Ovary (tissue), 9 donors: ENCODE results near the gene MSH6. TPM values are rescaled to one million over a fixed set of nuclear protein-coding genes. Genes with fewer than 3 reads are reported as not detected.

Experiments used
- polyA plus RNA-seq, 2 donors: library from polyadenylated mRNA; stranded (reverse); fragments of 200-250 nt in 1 of 2; fragments of 350-450 nt in 1 of 2; fragmentation: Illumina TruSeq in 1 of 2; extraction: RNeasy Lipid Tissue Mini Kit (QIAGEN cat#74804) in 1 of 2; gene quantifications; one replicate each; pipeline ENCODE4 v1.2.3, GENCODE V29; 2013 to 2014
- small RNA-seq: library from RNA; depleted of rRNA; stranded (forward); fragments of <200 nt; gene quantifications from one replicate; pipeline ENCODE3, GENCODE V24; 2016
- total RNA-seq, 7 donors: library from RNA; depleted of rRNA in 2 of 7; stranded (reverse); fragments of >200 nt in 2 of 7; fragmentation: NEBNext Ultra II Directional in 3 of 7; extraction: Animal tissue kit (Norgen Biotek cat#: 25700) in 3 of 7; gene quantifications; one replicate each; pipeline versions ENCODE4 v1.1.0 to v1.2.4, GENCODE V29; 2016 to 2023
- donor health status: DM: no; HTN: no; CAD: no; lungs with moderate emphysema.
- donor health status: DM: no; HTN: no; CAD: no.
- donor health status: Bipolar disorder and iron deficiency.
- donor health status: DM: yes; HTN: yes; CAD: no.
- donor health status: DM: no; HTN: no; CAD: no.
- donor health status: DM: yes; HTN: yes; CAD: no.

The MSH6 gene
- total and polyA plus RNA-seq, 9 donors = 50.1 to 134 (median 77.0) TPM

Small RNA genes lying within 50 kb of the gene (small RNA-seq; reads per million reads assigned to genes)
- gene RF00026 (not detected), gene RPL36AP15 (not detected)

Other genes starting within 250 kb of the MSH6 start
- under 1 TPM in 3 of 7 donors, not detected in 4; 0.10 to 0.36 (median 0.17) TPM for gene KCNK12, start 212.2 kb upstream of the MSH6 start, total RNA-seq
- gene KCNK12, start 212.2 kb upstream of the MSH6 start, polyA plus RNA-seq = under 1 TPM; 0.02 to 0.07 TPM
- gene FBXO11, start 123.4 kb downstream of the MSH6 start, total RNA-seq = 10 to 100 TPM; 63.3 to 85.9 (median 75.9) TPM
- gene FBXO11, start 123.4 kb downstream of the MSH6 start, polyA plus RNA-seq = 10 to 100 TPM; 35.6 to 69.7 TPM